GM12878 (cell line): ENCODE results near the gene FGF19.

Source experiments
- POLR2AphosphoS5 ChIP-seq: IDR thresholded peaks from 2 replicates; pipeline ENCODE4 v1.6.1; 2011; ENCODE audit warnings: mild to moderate bottlenecking, low read length, inconsistent platforms
- TBL1XR1 ChIP-seq: IDR thresholded peaks from 2 replicates; pipeline ENCODE4 v1.6.1; 2012; ENCODE audit warnings: low read depth, low read length, improper control_type of control experiment
- TF ChIP-seq, protein P1 (sequence below): IDR thresholded peaks from 2 replicates; pipeline ENCODE4 v1.6.1; 2012; ENCODE audit warnings: low read depth, low read length, improper control_type of control experiment

DNA sequence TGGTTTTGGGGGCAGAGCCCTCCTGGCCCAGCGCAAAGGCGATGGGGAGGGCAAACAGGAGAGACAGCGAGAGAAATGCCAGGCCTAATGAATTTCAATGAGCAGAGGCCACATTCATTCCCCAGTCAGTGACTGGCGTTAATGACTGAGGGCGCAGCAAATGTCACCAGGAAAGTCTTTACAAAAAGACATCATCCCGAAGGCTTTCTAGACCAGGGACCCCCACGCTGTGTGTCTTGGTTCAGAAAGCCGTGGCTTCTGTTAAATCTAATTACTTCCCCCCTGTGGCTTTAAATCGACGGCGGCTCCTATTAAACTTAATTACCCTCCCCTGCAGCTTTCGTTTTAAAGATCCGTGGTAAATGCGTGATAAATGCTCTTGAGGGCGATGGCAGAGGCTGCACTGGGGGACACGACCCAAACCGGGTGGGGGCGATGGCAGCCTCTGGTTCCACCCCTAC lies 1.6 kb upstream of the FGF19 start:
- no peak for TF ChIP-seq TBL1XR1
- no peak for TF ChIP-seq POLR2AphosphoS5
- TF ChIP-seq, protein P1, sequence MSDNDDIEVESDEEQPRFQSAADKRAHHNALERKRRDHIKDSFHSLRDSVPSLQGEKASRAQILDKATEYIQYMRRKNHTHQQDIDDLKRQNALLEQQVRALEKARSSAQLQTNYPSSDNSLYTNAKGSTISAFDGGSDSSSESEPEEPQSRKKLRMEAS: no peak
